Central memory CD4-positive, alpha-beta T cell (primary cell): ENCODE data around the gene ZNF12.
"Not testable (repeated sequence)": the region's sequence is repeated elsewhere in the genome, so short reads cannot be mapped to it uniquely, and the experiment has no call there.

Source experiments
- DNase-seq: peaks from one replicate; pipeline ENCODE4 v3.0.0; 2022

ZNF12 gene

DNA sequence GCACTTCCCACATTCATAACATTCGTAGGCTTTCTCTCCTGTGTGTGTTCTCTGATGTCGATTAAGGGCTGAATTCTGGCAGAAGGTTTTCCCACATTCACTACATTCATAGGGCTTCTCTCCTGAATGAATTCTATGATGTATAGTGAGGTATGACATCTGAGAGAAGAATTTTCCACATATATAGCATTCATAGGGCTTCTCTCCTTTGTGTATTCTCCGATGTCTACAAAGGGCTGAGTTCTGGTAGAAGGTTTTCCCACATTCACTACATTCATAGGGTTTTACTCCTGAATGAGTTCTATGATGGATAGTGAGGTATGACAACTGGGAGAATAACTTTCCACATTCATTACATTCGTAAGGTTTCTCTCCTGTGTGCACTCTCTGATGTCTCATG, 15.6 kb downstream of the ZNF12 start:
- DNase-seq: no peak

DNA sequence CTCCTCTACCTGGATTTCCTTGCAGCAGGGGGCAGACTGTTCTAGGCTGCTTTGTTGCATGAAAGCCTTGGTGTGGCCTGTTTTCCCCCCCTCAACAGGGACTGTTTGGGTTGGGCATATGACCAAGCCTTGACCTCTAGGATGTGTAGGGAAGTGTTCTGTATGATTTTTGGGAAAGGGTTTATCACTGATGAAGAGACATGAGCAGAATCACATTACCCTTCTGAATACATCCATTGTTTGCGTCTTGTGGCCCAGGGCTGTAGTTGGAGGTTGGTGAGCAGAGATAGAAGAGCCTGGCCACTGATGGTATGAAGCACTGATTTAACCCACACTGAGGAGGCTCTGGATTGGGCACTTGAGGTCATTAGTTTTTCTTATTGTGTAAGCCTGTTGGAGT, 26.6 kb downstream of the ZNF12 start:
- no peak for DNase-seq

DNA sequence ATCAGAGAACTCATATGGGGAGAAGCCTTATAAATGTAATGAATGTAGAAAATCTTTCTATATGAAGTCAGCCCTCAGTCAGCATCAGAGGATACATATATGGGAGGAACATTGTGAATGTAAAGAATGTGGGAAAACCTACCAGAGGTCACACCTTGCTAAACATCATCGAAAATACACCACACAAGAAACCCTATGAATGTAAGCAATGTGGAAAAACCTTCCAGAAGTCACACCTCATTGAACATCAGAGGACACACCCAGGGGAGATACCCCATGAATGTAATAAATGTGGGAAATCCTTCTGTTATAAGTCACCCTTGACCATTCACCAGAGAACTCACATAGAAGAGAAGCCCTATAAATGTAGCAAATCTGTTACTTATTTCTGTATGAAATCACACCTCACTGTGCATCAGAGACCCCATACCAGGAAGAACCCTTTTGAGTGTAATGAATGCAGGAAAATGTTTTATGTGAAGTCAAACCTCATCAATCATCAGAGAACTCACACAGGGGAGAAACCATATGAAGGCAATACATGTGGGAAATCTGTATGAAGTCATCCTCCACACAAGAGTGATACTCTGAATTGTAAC, 30.8 kb downstream of the ZNF12 start:
- no peak for DNase-seq

GRCh38 chr7:6670851-6671250, 35.9 kb downstream of the ZNF12 start:
- not testable (repeated sequence) for DNase-seq

GRCh38 chr7:6658618-6659345, 48.0 kb downstream of the ZNF12 start:
- no peak for DNase-seq

- no peak for DNase-seq
These were observed 50.3 kb downstream of the ZNF12 start for GRCh38 chr7:6656413-6656812.

DNA sequence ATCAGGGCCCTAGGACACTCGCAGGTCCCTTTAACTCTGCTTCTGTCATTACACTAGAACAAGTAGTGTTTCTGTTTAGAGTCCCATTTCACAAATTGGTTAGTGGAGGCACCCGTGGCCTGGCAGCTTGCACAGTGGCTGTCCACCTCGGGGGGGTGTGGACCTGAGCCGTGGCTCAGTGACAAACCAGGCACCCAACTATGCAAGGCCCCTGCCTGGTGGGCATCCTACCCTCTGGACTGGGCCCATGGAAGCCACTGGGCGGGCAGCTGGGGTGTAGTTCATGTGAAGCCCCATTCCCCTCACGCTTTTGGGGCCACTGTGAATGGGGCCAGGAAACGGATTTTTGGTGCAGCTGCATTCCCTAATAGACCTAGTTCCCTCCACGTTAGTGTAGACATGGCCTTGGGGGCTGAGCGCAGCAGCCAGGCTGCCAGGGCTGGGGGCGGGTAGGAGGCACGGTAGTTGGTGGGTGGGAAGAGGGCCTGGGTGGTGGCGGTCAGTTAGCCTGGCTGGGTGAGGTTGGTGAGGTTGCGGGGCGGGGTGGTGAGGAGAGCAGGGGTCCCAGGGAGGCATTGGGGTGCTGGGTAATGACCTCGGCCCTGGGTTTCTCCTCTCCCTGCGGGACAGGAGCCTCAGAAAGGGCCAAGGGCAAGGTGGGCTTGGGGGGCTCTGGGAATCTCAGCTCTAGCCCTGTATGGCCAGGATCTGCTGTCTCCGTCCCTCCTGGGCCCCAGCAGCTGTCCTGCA, 50.9 kb downstream of the ZNF12 start:
- no peak for DNase-seq

- DNase-seq: no peak
These were observed 51.7 kb downstream of the ZNF12 start for GRCh38 chr7:6654842-6655610.

DNA sequence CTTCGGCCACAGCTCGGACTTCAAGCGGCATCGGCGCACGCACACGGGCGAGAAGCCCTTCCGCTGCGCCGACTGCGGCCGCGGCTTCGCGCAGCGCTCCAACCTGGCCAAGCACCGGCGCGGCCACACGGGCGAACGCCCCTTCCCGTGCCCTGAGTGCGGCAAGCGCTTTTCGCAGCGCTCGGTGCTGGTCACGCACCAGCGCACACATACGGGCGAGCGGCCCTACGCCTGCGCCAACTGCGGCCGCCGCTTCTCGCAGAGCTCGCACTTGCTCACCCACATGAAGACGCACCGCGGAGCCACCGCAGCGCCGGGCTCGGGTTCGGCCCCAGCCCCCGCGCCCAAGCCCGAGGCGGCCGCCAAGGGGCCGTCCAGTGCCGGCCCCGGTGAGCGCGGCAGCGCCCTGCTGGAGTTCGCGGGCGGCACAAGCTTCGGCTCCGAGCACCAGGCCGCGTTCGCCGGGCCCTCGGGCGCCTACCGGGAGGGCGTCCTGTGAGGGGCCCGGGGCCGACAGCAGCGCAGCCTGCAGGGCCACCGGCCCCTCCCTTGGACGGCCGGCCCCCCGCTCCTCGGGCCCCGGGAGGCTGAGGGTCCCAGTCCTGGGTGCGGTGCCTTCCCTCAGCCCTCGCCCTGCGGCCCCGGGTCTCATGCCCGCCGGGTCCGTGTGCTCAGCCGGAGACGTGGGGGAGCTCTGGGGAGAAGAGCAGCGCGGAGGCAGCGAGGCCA, 52.5 kb downstream of the ZNF12 start:
- DNase-seq: no peak

- no peak for DNase-seq
These were observed 53.4 kb downstream of the ZNF12 start for GRCh38 chr7:6653071-6654003.

- no peak for DNase-seq
These were observed 54.2 kb downstream of the ZNF12 start for GRCh38 chr7:6652446-6653011.

GRCh38 chr7:6651851-6652445, 54.8 kb downstream of the ZNF12 start:
- no peak for DNase-seq

DNA sequence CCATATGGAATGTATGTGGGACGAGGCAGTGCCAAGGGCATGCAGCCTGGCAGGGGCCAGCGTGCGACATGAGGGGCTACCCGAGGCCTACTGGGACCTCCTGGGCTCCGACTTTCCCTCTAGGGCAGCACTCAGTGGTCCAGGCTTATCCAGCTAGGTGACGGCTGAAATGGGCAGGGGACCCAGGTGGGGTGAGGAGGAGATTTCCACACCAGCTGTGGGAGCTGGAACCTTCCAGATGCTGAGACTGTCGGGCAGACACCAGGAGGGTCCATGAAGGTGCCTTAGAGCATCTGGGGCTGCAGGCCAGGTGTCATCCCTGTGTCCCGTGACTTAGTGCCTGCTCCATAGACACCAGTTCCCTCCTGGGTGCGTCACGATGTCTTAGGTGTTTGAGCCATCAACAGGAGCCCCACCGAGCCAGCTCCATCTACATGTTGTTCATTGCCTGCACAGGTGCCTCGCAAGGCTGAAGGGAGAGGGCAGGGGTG, 56.2 kb downstream of the ZNF12 start:
- no peak for DNase-seq

DNA sequence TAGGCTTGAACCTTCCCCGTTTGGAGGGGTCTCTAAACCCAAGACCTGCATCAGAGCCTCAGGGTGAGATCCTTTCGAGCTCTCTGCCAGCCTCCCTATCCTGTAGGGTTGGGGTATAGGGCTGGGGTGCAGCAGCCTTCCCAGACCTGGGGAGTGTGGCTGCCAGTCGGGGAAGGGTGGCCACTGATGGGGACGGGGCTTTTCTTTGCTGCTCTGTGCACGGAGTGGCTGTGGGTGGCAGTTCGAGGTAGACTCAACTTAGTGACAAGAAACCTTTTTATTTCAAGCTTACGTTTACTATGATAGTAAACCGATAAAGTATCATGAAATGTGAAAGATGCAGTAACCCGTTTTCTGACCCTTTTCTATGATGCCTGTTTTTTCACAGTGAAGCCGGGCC, 56.7 kb downstream of the ZNF12 start:
- no peak for DNase-seq

DNA sequence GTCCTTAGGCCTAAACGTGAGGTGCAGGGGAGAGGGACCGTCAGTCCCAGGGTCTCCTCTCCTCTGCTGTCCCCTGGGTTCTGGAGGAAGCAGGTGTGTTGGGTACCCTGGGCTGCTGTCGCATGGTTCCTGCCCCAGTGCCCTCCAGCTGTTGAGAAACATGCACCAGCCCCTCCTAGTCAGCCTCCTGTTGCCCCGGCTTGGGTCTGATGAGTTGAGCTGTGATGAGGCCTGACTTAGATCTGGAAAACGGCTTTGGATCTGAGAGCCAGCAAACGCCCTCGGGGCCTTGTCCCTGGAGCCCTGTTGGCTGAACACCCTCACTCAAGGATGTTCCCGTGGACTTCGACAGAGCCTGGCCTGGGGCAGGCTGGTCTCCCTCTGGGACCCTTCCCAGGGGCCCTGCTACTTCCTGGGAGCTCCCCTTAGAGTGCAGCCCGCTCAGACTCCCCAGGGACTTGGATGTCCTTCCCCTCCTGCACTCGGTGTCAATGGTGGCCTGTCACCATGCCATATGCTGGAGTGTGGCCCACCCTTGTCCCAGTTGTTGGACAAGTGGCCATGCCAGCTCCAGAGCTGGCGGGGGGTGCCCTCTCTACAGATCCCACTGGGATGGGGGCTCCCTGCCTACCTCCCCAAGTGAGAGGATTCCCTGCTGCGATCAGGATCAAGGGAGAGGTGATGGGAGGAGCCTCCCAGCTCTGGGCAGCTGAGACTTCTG, 57.3 kb downstream of the ZNF12 start:
- no peak for DNase-seq

- no peak for DNase-seq
These were observed 58.0 kb downstream of the ZNF12 start for GRCh38 chr7:6648815-6649104.

GRCh38 chr7:6648066-6648814, 58.5 kb downstream of the ZNF12 start:
- no peak for DNase-seq

DNA sequence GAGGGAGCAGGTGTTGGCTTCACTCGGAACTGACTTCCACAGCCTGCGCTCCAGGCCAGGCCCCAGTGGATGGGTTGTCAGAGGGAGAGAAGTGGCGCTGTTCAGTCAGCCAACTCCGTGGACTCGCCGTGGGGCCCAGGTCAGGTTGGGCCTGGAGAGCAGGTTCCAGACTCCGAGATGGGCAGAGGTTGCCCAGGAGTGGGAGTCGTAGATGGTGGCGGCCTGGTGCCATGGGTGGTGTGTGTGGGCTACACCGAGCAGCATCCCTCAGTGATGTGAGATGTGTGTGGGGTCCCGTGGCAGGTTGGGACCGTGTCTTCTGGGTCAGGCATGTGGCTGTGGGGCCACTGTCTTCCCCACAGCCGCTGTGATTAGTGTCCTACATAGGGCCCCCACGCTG, 59.2 kb downstream of the ZNF12 start:
- DNase-seq: no peak

DNA sequence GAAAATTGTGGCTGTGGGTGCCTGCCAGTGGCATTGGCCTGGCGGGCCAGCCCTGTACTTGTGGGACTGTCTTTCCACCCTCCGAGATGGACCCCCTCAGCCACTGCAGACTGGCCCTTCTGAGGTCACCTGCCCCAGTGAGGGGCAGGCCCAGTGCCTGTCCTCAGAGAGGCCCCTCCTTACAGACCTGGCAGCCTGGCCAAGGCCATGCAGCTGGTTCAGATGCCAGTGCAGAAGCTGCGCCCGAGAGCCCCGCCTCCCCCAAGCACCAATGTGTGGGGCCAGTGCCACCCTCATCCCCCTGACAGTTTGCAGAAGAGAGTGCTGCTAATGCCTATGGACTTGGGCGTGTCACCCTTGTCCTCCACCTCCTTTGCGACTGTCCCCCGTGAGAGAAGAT, 59.7 kb downstream of the ZNF12 start:
- no peak for DNase-seq
